Ishikawa (cell line): ENCODE results near the gene CDPF1.

Source experiments
- CREB1 ChIP-seq: IDR thresholded peaks from 2 replicates; pipeline ENCODE4 v1.6.1; 2012; ENCODE audit warnings: low read depth
- RAD21 ChIP-seq: IDR thresholded peaks from 2 replicates; pipeline ENCODE4 v1.6.1; 2012; ENCODE audit warnings: low read depth
- YY1 ChIP-seq: IDR thresholded peaks from 2 replicates; pipeline ENCODE4 v1.6.1; 2012; ENCODE audit warnings: low read depth

DNA sequence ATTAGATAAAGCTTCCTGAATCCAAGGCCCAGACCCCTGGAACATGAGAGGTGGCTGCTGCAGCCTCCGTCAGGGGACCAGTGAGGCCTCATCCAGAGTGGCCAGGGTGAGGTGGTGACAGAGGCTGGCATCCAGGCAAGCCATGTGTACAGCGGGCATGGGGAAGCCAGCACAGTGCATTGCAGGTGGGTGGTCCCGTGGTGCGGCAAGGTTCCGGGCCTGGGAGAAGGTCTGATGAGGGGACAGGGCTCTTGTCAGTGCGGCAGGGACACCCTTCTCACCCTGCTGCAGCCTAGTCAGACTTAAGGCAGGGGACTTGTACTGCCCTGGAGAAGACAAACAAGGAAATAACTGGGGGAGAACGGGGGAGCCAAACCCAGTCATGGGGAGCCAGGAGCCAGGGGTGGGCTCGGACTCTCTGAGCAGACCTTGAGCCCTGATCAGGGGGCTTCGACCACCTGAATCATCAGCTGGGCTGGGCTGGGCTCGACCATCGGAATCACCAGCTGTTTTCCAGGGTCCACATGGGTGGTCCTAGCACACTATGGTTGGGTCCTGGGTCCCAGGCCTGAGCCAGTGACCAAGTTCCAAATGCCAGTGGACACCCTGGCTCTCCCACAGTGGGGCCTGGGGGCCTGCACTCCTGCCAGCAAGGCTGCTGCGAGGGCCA is 22.8 kb upstream of the CDPF1 start:
- no peak for TF ChIP-seq RAD21
- no peak for TF ChIP-seq CREB1
- no peak for TF ChIP-seq YY1
